ENCODE measurements around the gene PPM1A. TPM values are rescaled to one million over a fixed set of nuclear protein-coding genes. Genes with fewer than 3 reads are reported as not detected.

PPM1A gene
- polyA plus RNA-seq, 2 donors = 21.3 to 25.4 TPM

DNA sequence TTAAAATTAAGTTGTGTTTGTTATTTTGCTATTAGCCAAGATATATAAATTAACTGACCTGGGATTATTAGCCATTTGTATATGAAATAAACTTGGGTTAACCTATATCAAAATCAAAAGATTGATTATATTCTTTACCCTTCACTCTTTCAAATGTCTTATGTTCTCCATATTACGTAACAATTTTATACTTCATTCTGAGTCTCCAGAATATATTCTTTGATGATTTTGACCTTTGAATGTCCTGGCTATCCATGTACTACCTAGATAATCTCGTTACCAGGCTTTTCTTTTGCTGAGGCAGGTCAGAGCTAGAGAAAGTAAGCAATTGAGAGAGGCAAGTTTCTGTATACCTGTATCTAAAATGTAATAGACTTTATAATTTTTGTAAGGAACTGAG lies 3.6 kb downstream of the PPM1A start:
- Histone ChIP-seq H3K36me3 (ENCODE audit: control insufficient read depth in 2 of 2, insufficient read depth in 2 of 2, low read length in 1 of 2) (no peaks in the 10 kb centered on the region), H3K4me1 (ENCODE audit: control insufficient read depth in 2 of 2, insufficient read depth in 2 of 2, low read length in 1 of 2) (peaks cover 0 to 2% of the 10 kb centered on the region in 2 donors), H3K27me3 (ENCODE audit: control insufficient read depth in 1 of 2, insufficient read depth in 2 of 2, low read length in 2 of 2) (no peaks in the 10 kb centered on the region), H3K27ac (ENCODE audit: low read depth in 2 of 2, low read length in 1 of 2) (no peak overlapping the region), H3K9me3 (ENCODE audit: control insufficient read depth in 2 of 2, insufficient read depth in 1 of 2, low read depth in 1 of 2, low read length in 1 of 2) (no peaks in the 10 kb centered on the region), H3K4me3 (ENCODE audit: low read depth in 1 of 2, low read length in 2 of 2) (no peak overlapping the region)
- WGBS, 2 donors = 73 to 86% methylated on average over 2 of the region's 2 CpGs

DNA sequence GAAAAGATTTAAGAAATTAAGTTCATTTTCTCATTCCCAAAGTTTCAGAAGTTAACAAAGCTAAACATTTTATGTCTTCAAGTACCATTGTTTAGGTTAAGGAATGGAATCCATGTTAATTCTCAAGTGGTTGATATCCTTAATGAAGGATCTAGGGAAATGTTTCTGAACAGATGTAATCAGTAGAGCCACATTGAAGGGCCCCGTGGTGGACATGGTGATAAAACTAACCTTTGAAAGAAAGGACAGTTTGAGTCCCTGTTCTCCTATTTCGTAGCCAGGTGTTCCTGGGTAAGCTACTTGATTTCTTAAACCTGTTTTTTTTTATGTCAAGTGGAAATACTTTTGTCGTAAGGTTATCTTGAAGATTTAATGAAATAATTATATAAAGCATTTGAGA lies 4.6 kb downstream of the PPM1A start:
- Histone ChIP-seq H3K9me3 (ENCODE audit: control insufficient read depth in 2 of 2, insufficient read depth in 1 of 2, low read depth in 1 of 2, low read length in 1 of 2) (no peaks in the 10 kb centered on the region), H3K36me3 (ENCODE audit: control insufficient read depth in 2 of 2, insufficient read depth in 2 of 2, low read length in 1 of 2) (no peaks in the 10 kb centered on the region), H3K27ac (ENCODE audit: low read depth in 2 of 2, low read length in 1 of 2) (no peak overlapping the region), H3K4me1 (ENCODE audit: control insufficient read depth in 2 of 2, insufficient read depth in 2 of 2, low read length in 1 of 2) (peaks cover 0 to 2% of the 10 kb centered on the region in 2 donors), H3K27me3 (ENCODE audit: control insufficient read depth in 1 of 2, insufficient read depth in 2 of 2, low read length in 2 of 2) (no peaks in the 10 kb centered on the region), H3K4me3 (ENCODE audit: low read depth in 1 of 2, low read length in 2 of 2) (no peak overlapping the region)
- WGBS, 2 donors = 67 to 82% methylated on average over 3 of the region's 3 CpGs

DNA sequence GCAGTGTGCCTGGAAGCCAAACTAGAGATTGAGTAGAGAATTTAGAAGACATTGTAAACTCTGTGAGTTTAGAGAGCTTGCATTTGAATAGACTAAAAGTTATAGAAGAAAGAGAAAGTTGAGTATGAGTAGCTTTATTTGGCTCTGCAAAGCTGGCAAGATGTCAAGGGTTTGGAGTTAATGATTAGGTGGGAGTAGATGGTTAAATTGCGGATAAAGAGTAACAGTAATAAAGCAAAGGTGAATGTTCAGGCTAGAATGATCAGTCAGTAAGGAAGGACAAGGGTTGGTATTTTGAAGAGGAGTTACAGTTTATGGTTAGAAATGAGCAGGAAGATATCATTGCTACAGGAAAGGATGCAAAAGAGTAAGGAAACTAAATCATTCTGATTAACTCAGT lies 5.2 kb downstream of the PPM1A start:
- H3K36me3 ChIP-seq (ENCODE audit: control insufficient read depth in 2 of 2, insufficient read depth in 2 of 2, low read length in 1 of 2) = no peaks in the 10 kb centered on the region
- no peak overlapping the region for H3K27ac ChIP-seq (ENCODE audit: low read depth in 2 of 2, low read length in 1 of 2)
- H3K9me3 ChIP-seq (ENCODE audit: control insufficient read depth in 2 of 2, insufficient read depth in 1 of 2, low read depth in 1 of 2, low read length in 1 of 2) = no peaks in the 10 kb centered on the region
- H3K27me3 ChIP-seq (ENCODE audit: control insufficient read depth in 1 of 2, insufficient read depth in 2 of 2, low read length in 2 of 2) = no peaks in the 10 kb centered on the region
- peaks cover 0 to 2% of the 10 kb centered on the region in 2 donors for H3K4me1 ChIP-seq (ENCODE audit: control insufficient read depth in 2 of 2, insufficient read depth in 2 of 2, low read length in 1 of 2)
- 29 to 75% methylated on average over 1 of the region's 1 CpG for WGBS, 2 donors
- H3K4me3 ChIP-seq (ENCODE audit: low read depth in 1 of 2, low read length in 2 of 2) = no peak overlapping the region

DNA sequence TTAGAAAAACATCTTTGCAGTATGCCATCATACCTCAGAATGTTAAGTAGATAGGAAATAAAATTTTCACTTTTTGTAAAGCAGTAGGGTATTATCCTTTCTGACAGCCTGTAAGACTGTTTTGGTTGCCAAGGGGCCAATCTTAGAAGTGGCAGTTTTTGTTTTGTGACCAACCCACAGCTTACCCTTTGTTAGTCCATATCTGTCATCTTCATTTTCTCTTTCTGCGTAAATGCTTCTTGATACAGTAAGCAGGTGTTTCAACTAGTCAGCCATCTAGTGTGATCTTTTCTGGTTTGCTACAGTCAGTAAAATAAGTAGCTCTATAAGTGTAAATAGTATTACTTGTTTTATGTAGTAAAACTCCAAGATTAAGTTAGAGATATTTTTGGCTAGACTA lies 8.8 kb downstream of the PPM1A start:
- Histone ChIP-seq H3K27me3 (ENCODE audit: control insufficient read depth in 1 of 2, insufficient read depth in 2 of 2, low read length in 2 of 2) (no peaks in the 10 kb centered on the region), H3K4me1 (ENCODE audit: control insufficient read depth in 2 of 2, insufficient read depth in 2 of 2, low read length in 1 of 2) (peaks cover 0 to 2% of the 10 kb centered on the region in 2 donors), H3K36me3 (ENCODE audit: control insufficient read depth in 2 of 2, insufficient read depth in 2 of 2, low read length in 1 of 2) (no peaks in the 10 kb centered on the region), H3K9me3 (ENCODE audit: control insufficient read depth in 2 of 2, insufficient read depth in 1 of 2, low read depth in 1 of 2, low read length in 1 of 2) (no peaks in the 10 kb centered on the region), H3K4me3 (ENCODE audit: low read depth in 1 of 2, low read length in 2 of 2) (no peak overlapping the region), H3K27ac (ENCODE audit: low read depth in 2 of 2, low read length in 1 of 2) (no peak overlapping the region)
- WGBS, 2 donors = 87 to 95% methylated on average over 1 of the region's 1 CpG

GRCh38 chr14:60265163-60265562 lies 16.1 kb downstream of the PPM1A start:
- no peaks in the 10 kb centered on the region for H3K9me3 ChIP-seq (ENCODE audit: control insufficient read depth in 2 of 2, insufficient read depth in 1 of 2, low read depth in 1 of 2, low read length in 1 of 2)
- H3K27ac ChIP-seq (ENCODE audit: low read depth in 2 of 2, low read length in 1 of 2) = no peak overlapping the region
- no peaks in the 10 kb centered on the region for H3K4me1 ChIP-seq (ENCODE audit: control insufficient read depth in 2 of 2, insufficient read depth in 2 of 2, low read length in 1 of 2)
- H3K36me3 ChIP-seq (ENCODE audit: control insufficient read depth in 2 of 2, insufficient read depth in 2 of 2, low read length in 1 of 2) = no peaks in the 10 kb centered on the region
- H3K4me3 ChIP-seq (ENCODE audit: low read depth in 1 of 2, low read length in 2 of 2) = no peak overlapping the region
- WGBS, 2 donors = 97% methylated on average over 1 of the region's 1 CpG
- H3K27me3 ChIP-seq (ENCODE audit: control insufficient read depth in 1 of 2, insufficient read depth in 2 of 2, low read length in 2 of 2) = no peaks in the 10 kb centered on the region

GRCh38 chr14:60266021-60266937 lies 17.3 kb downstream of the PPM1A start:
- Histone ChIP-seq H3K9me3 (ENCODE audit: control insufficient read depth in 2 of 2, insufficient read depth in 1 of 2, low read depth in 1 of 2, low read length in 1 of 2) (no peaks in the 10 kb centered on the region), H3K27ac (ENCODE audit: low read depth in 2 of 2, low read length in 1 of 2) (no peak overlapping the region), H3K4me3 (ENCODE audit: low read depth in 1 of 2, low read length in 2 of 2) (no peak overlapping the region), H3K36me3 (ENCODE audit: control insufficient read depth in 2 of 2, insufficient read depth in 2 of 2, low read length in 1 of 2) (no peaks in the 10 kb centered on the region), H3K27me3 (ENCODE audit: control insufficient read depth in 1 of 2, insufficient read depth in 2 of 2, low read length in 2 of 2) (no peaks in the 10 kb centered on the region), H3K4me1 (ENCODE audit: control insufficient read depth in 2 of 2, insufficient read depth in 2 of 2, low read length in 1 of 2) (no peaks in the 10 kb centered on the region)
- WGBS, 2 donors = 93 to 94% methylated on average over 1 of the region's 1 CpG

- WGBS, 2 donors = 92 to 98% methylated on average over 2 of the region's 2 CpGs
- no peak overlapping the region for H3K27ac ChIP-seq (ENCODE audit: low read depth in 2 of 2, low read length in 1 of 2)
- no peak overlapping the region for H3K4me3 ChIP-seq (ENCODE audit: low read depth in 1 of 2, low read length in 2 of 2)
- H3K27me3 ChIP-seq (ENCODE audit: control insufficient read depth in 1 of 2, insufficient read depth in 2 of 2, low read length in 2 of 2) = no peaks in the 10 kb centered on the region
- no peaks in the 10 kb centered on the region for H3K36me3 ChIP-seq (ENCODE audit: control insufficient read depth in 2 of 2, insufficient read depth in 2 of 2, low read length in 1 of 2)
- no peaks in the 10 kb centered on the region for H3K9me3 ChIP-seq (ENCODE audit: control insufficient read depth in 2 of 2, insufficient read depth in 1 of 2, low read depth in 1 of 2, low read length in 1 of 2)
- H3K4me1 ChIP-seq (ENCODE audit: control insufficient read depth in 2 of 2, insufficient read depth in 2 of 2, low read length in 1 of 2) = peaks cover 0 to 3% of the 10 kb centered on the region in 2 donors
Observed at GRCh38 chr14:60272177-60272576, 23.2 kb downstream of the PPM1A start.

DNA sequence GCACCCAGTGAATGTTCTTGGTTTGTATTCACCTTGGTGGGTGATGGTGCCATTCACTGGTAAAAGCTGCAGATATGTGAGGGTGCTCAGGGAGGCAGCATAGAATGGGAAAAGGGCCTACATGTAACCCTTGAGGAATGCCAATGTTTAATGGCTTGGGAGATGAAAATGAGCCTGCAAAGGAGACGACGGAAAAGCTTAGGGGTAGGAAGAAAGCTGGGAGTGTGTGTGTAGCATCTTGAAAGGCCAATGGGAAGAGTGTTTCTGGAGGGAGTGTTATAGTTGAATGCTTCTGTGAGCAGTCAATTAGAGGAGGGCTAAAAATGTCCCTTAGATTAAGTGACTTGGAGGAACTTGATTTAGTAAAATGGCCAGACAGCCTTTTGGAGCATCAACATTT lies 24.9 kb downstream of the PPM1A start:
- Histone ChIP-seq H3K4me3 (ENCODE audit: low read depth in 1 of 2, low read length in 2 of 2) (no peak overlapping the region), H3K4me1 (ENCODE audit: control insufficient read depth in 2 of 2, insufficient read depth in 2 of 2, low read length in 1 of 2) (peaks cover 0 to 3% of the 10 kb centered on the region in 2 donors), H3K9me3 (ENCODE audit: control insufficient read depth in 2 of 2, insufficient read depth in 1 of 2, low read depth in 1 of 2, low read length in 1 of 2) (no peaks in the 10 kb centered on the region), H3K27ac (ENCODE audit: low read depth in 2 of 2, low read length in 1 of 2) (no peak overlapping the region), H3K27me3 (ENCODE audit: control insufficient read depth in 1 of 2, insufficient read depth in 2 of 2, low read length in 2 of 2) (no peaks in the 10 kb centered on the region), H3K36me3 (ENCODE audit: control insufficient read depth in 2 of 2, insufficient read depth in 2 of 2, low read length in 1 of 2) (no peaks in the 10 kb centered on the region)
- WGBS, 2 donors = 90 to 91% methylated on average over 2 of the region's 2 CpGs

GRCh38 chr14:60274448-60274847 lies 25.4 kb downstream of the PPM1A start:
- no peaks in the 10 kb centered on the region for H3K27me3 ChIP-seq (ENCODE audit: control insufficient read depth in 1 of 2, insufficient read depth in 2 of 2, low read length in 2 of 2)
- no peak overlapping the region for H3K4me3 ChIP-seq (ENCODE audit: low read depth in 1 of 2, low read length in 2 of 2)
- H3K4me1 ChIP-seq (ENCODE audit: control insufficient read depth in 2 of 2, insufficient read depth in 2 of 2, low read length in 1 of 2) = peaks cover 0 to 3% of the 10 kb centered on the region in 2 donors
- no peak overlapping the region for H3K27ac ChIP-seq (ENCODE audit: low read depth in 2 of 2, low read length in 1 of 2)
- H3K36me3 ChIP-seq (ENCODE audit: control insufficient read depth in 2 of 2, insufficient read depth in 2 of 2, low read length in 1 of 2) = no peaks in the 10 kb centered on the region
- H3K9me3 ChIP-seq (ENCODE audit: control insufficient read depth in 2 of 2, insufficient read depth in 1 of 2, low read depth in 1 of 2, low read length in 1 of 2) = no peaks in the 10 kb centered on the region

GRCh38 chr14:60275932-60276331 lies 26.9 kb downstream of the PPM1A start:
- H3K9me3 ChIP-seq (ENCODE audit: control insufficient read depth in 2 of 2, insufficient read depth in 1 of 2, low read depth in 1 of 2, low read length in 1 of 2) = no peaks in the 10 kb centered on the region
- no peaks in the 10 kb centered on the region for H3K36me3 ChIP-seq (ENCODE audit: control insufficient read depth in 2 of 2, insufficient read depth in 2 of 2, low read length in 1 of 2)
- peaks cover 0 to 3% of the 10 kb centered on the region in 2 donors for H3K4me1 ChIP-seq (ENCODE audit: control insufficient read depth in 2 of 2, insufficient read depth in 2 of 2, low read length in 1 of 2)
- H3K27me3 ChIP-seq (ENCODE audit: control insufficient read depth in 1 of 2, insufficient read depth in 2 of 2, low read length in 2 of 2) = no peaks in the 10 kb centered on the region
- no peak overlapping the region for H3K4me3 ChIP-seq (ENCODE audit: low read depth in 1 of 2, low read length in 2 of 2)
- no peak overlapping the region for H3K27ac ChIP-seq (ENCODE audit: low read depth in 2 of 2, low read length in 1 of 2)
- 63 to 64% methylated on average over 4 of the region's 4 CpGs for WGBS, 2 donors

Data from esophagus (tissue), 2 donors.